HG03342 (cell line): ENCODE data around the gene KCNIP1.

ENCODE experiments used
- ATAC-seq: cut with Tn5 transposase; IDR thresholded peaks from one replicate; pipeline ENCODE4 v1.9.1; 2021; ENCODE audit warnings: mild to moderate bottlenecking, moderate library complexity; ENCODE audit not compliant: unreplicated experiment

The KCNIP1 gene

GRCh38 chr5:170700503-170700902, 196.7 kb downstream of the KCNIP1 start:
- ATAC-seq = no peak

- no peak for ATAC-seq
Observed at GRCh38 chr5:170701334-170701733, 197.5 kb downstream of the KCNIP1 start.

GRCh38 chr5:170704417-170705192, 200.8 kb downstream of the KCNIP1 start:
- ATAC-seq = no peak

- ATAC-seq = no peak
Observed at GRCh38 chr5:170709640-170710039, 205.8 kb downstream of the KCNIP1 start.

- no peak for ATAC-seq
Observed at GRCh38 chr5:170711300-170711699, 207.5 kb downstream of the KCNIP1 start.

GRCh38 chr5:170715141-170715540, 211.3 kb downstream of the KCNIP1 start:
- ATAC-seq = no peak

- no peak for ATAC-seq
Observed at GRCh38 chr5:170716396-170716795, 212.6 kb downstream of the KCNIP1 start.

GRCh38 chr5:170719551-170719950, 215.7 kb downstream of the KCNIP1 start:
- no peak for ATAC-seq

GRCh38 chr5:170720179-170720578, 216.4 kb downstream of the KCNIP1 start:
- no peak for ATAC-seq

- no peak for ATAC-seq
Observed at GRCh38 chr5:170720984-170721383, 217.2 kb downstream of the KCNIP1 start.

- ATAC-seq = no peak
Observed at GRCh38 chr5:170721681-170722080, 217.9 kb downstream of the KCNIP1 start.

GRCh38 chr5:170722316-170722715, 218.5 kb downstream of the KCNIP1 start:
- ATAC-seq = no peak

GRCh38 chr5:170731052-170731451, 227.2 kb downstream of the KCNIP1 start:
- ATAC-seq = no peak

GRCh38 chr5:170732685-170733084, 228.9 kb downstream of the KCNIP1 start:
- no peak for ATAC-seq

GRCh38 chr5:170736966-170737365, 233.1 kb downstream of the KCNIP1 start:
- ATAC-seq = no peak

GRCh38 chr5:170737591-170737990, 233.8 kb downstream of the KCNIP1 start:
- ATAC-seq = no peak

GRCh38 chr5:170738840-170739239, 235.0 kb downstream of the KCNIP1 start:
- ATAC-seq = no peak

GRCh38 chr5:170739446-170739845, 235.6 kb downstream of the KCNIP1 start:
- ATAC-seq = no peak

- ATAC-seq = no peak
Observed at GRCh38 chr5:170740551-170741205, 236.9 kb downstream of the KCNIP1 start.

- ATAC-seq = no peak
Observed at GRCh38 chr5:170741801-170742200, 238.0 kb downstream of the KCNIP1 start.

GRCh38 chr5:170743876-170744212, 240.0 kb downstream of the KCNIP1 start:
- no peak for ATAC-seq

GRCh38 chr5:170745481-170746071, 241.8 kb downstream of the KCNIP1 start:
- ATAC-seq = no peak
